GM21619 (cell line): ENCODE results near the gene FAM9A.

ENCODE experiments used
- ATAC-seq: cut with Tn5 transposase; IDR thresholded peaks from one replicate; pipeline ENCODE4 v1.9.1; 2021; ENCODE audit not compliant: unreplicated experiment

The FAM9A gene

GRCh38 chrX:8801041-8801599, at the start of gene FAM9A:
TSS of gene FAM9A (minus strand) at chrX:8801383. CDS start at chrX:8800171, 1,212 bp downstream.
- ATAC-seq = no peak

GRCh38 chrX:8850478-8850877, 49.3 kb upstream of the FAM9A start:
- ATAC-seq = no peak

GRCh38 chrX:8849945-8850344, 48.8 kb upstream of the FAM9A start:
- no peak for ATAC-seq

GRCh38 chrX:8849458-8849857, 48.3 kb upstream of the FAM9A start:
- no peak for ATAC-seq

GRCh38 chrX:8848911-8849310, 47.7 kb upstream of the FAM9A start:
- no peak for ATAC-seq

GRCh38 chrX:8848441-8848840, 47.3 kb upstream of the FAM9A start:
- no peak for ATAC-seq

- no peak for ATAC-seq
These were observed 46.2 kb upstream of the FAM9A start for GRCh38 chrX:8847360-8847759.

GRCh38 chrX:8846266-8846665, 45.1 kb upstream of the FAM9A start:
- ATAC-seq = no peak

- ATAC-seq = no peak
These were observed 44.3 kb upstream of the FAM9A start for GRCh38 chrX:8845469-8845868.

GRCh38 chrX:8845060-8845459, 43.9 kb upstream of the FAM9A start:
- no peak for ATAC-seq

- no peak for ATAC-seq
These were observed 43.0 kb upstream of the FAM9A start for GRCh38 chrX:8844157-8844556.

GRCh38 chrX:8841911-8842310, 40.7 kb upstream of the FAM9A start:
- ATAC-seq = no peak

GRCh38 chrX:8834392-8834791, 33.2 kb upstream of the FAM9A start:
- ATAC-seq = no peak

- ATAC-seq = no peak
These were observed 31.6 kb upstream of the FAM9A start for GRCh38 chrX:8832582-8833378.

- no peak for ATAC-seq
These were observed 22.5 kb upstream of the FAM9A start for GRCh38 chrX:8823698-8824097.

- ATAC-seq = no peak
These were observed 20.8 kb upstream of the FAM9A start for GRCh38 chrX:8822002-8822401.

- no peak for ATAC-seq
These were observed 19.8 kb upstream of the FAM9A start for GRCh38 chrX:8820910-8821527.

- no peak for ATAC-seq
These were observed 14.4 kb upstream of the FAM9A start for GRCh38 chrX:8815460-8816065.

GRCh38 chrX:8813036-8813435, 11.9 kb upstream of the FAM9A start:
- no peak for ATAC-seq

- ATAC-seq = no peak
These were observed 10.4 kb upstream of the FAM9A start for GRCh38 chrX:8811611-8812010.

- no peak for ATAC-seq
These were observed 7.5 kb upstream of the FAM9A start for GRCh38 chrX:8808661-8809060.

- ATAC-seq = no peak
These were observed 4.8 kb upstream of the FAM9A start for GRCh38 chrX:8805974-8806373.
